Parathyroid adenoma (tissue), 2 donors: ENCODE measurements around the gene TEX22.

ENCODE experiments used
- H2AFZ ChIP-seq: fragments of 300-600 bp; sonication (generic); one replicate; pipeline ENCODE4 v1.7.0; 2017; ENCODE audit warnings: antibody characterized with exemption, mild to moderate bottlenecking
- H3K27ac ChIP-seq: fragments of 300-600 bp; sonication (generic); one replicate; pipeline ENCODE4 v1.7.0; 2017
- H3K27me3 ChIP-seq: fragments of 300-600 bp; sonication (generic); one replicate; pipeline ENCODE4 v1.7.0; 2017; ENCODE audit warnings: low read length; ENCODE audit not compliant: control insufficient read depth, insufficient read depth
- H3K36me3 ChIP-seq: fragments of 300-600 bp; sonication (generic); one replicate; pipeline ENCODE4 v1.7.0; 2017; ENCODE audit warnings: low read length; ENCODE audit not compliant: control insufficient read depth, insufficient read depth
- H3K4me1 ChIP-seq: fragments of 300-600 bp; sonication (generic); one replicate; pipeline ENCODE4 v1.7.0; 2017; ENCODE audit warnings: control low read depth
- H3K4me2 ChIP-seq: fragments of 300-600 bp; sonication (generic); one replicate; pipeline ENCODE4 v1.7.0; 2017; ENCODE audit warnings: low read length
- H3K4me3 ChIP-seq: fragments of 300-600 bp; sonication (generic); one replicate; pipeline ENCODE4 v1.7.0; 2017; ENCODE audit warnings: low read depth, low read length
- H3K79me2 ChIP-seq: fragments of 300-600 bp; sonication (generic); one replicate; pipeline ENCODE4 v1.7.0; 2017; ENCODE audit warnings: control low read depth
- H3K9ac ChIP-seq: fragments of 300-600 bp; sonication (generic); one replicate; pipeline ENCODE4 v1.7.0; 2017; ENCODE audit warnings: mild to moderate bottlenecking
- H3K9me3 ChIP-seq: fragments of 300-600 bp; sonication (generic); one replicate; pipeline ENCODE4 v1.7.0; 2017; ENCODE audit warnings: low read length; ENCODE audit not compliant: control insufficient read depth
- CTCF ChIP-seq: fragments of 300-600 bp; sonication (generic); IDR thresholded peaks from one replicate; pipeline ENCODE4 v1.7.0; 2017; ENCODE audit warnings: antibody characterized with exemption, mild to moderate bottlenecking
- donor health status: primary hyperparathyroidism.

TEX22 gene

GRCh38 chr14:105458010-105458409 is 59.7 kb downstream of the TEX22 start:
- Histone ChIP-seq H3K4me1 (no peaks in the 10 kb centered on the region), H3K79me2 (no peaks in the 10 kb centered on the region), H3K36me3 (no peaks in the 10 kb centered on the region), H3K27me3 (no peaks in the 10 kb centered on the region), H3K27ac (no peak overlapping the region), H3K4me3 (no peak overlapping the region), H2AFZ (no peak overlapping the region), H3K4me2 (no peak overlapping the region), H3K9me3 (no peaks in the 10 kb centered on the region), H3K9ac (no peak overlapping the region)
- TF ChIP-seq CTCF, result no peak

GRCh38 chr14:105458571-105458970 is 60.2 kb downstream of the TEX22 start:
- no peak overlapping the region for H3K4me3 ChIP-seq
- no peak overlapping the region for H3K9ac ChIP-seq
- no peak overlapping the region for H2AFZ ChIP-seq
- H3K9me3 ChIP-seq, result no peaks in the 10 kb centered on the region
- no peaks in the 10 kb centered on the region for H3K79me2 ChIP-seq
- no peaks in the 10 kb centered on the region for H3K36me3 ChIP-seq
- no peaks in the 10 kb centered on the region for H3K27me3 ChIP-seq
- no peak for TF ChIP-seq CTCF
- H3K4me2 ChIP-seq, result no peak overlapping the region
- no peak overlapping the region for H3K27ac ChIP-seq
- no peaks in the 10 kb centered on the region for H3K4me1 ChIP-seq

GRCh38 chr14:105460116-105460515 is 61.8 kb downstream of the TEX22 start:
- no peaks in the 10 kb centered on the region for H3K36me3 ChIP-seq
- no peaks in the 10 kb centered on the region for H3K27me3 ChIP-seq

GRCh38 chr14:105460616-105461015 is 62.3 kb downstream of the TEX22 start:
- H3K4me3 ChIP-seq, result no peak overlapping the region
- H2AFZ ChIP-seq, result no peak overlapping the region
- H3K4me1 ChIP-seq, result no peaks in the 10 kb centered on the region
- H3K36me3 ChIP-seq, result no peaks in the 10 kb centered on the region
- no peaks in the 10 kb centered on the region for H3K27me3 ChIP-seq
- TF ChIP-seq CTCF, result no peak
- H3K9me3 ChIP-seq, result no peaks in the 10 kb centered on the region
- H3K27ac ChIP-seq, result no peak overlapping the region
- H3K79me2 ChIP-seq, result no peaks in the 10 kb centered on the region
- H3K4me2 ChIP-seq, result no peak overlapping the region
- H3K9ac ChIP-seq, result no peak overlapping the region

More at GRCh38 chr14:105460116-105460515, 61.8 kb downstream of the TEX22 start:
- H3K9ac ChIP-seq, result no peak overlapping the region
- H3K27ac ChIP-seq, result no peak overlapping the region
- no peak overlapping the region for H3K4me2 ChIP-seq
- H3K4me3 ChIP-seq, result no peak overlapping the region
- TF ChIP-seq CTCF, result no peak
- no peaks in the 10 kb centered on the region for H3K9me3 ChIP-seq
- H3K79me2 ChIP-seq, result no peaks in the 10 kb centered on the region
- H2AFZ ChIP-seq, result no peak overlapping the region
- H3K4me1 ChIP-seq, result no peaks in the 10 kb centered on the region

GRCh38 chr14:105461903-105462302 is 63.6 kb downstream of the TEX22 start:
- TF ChIP-seq CTCF, result no peak
- Histone ChIP-seq H3K36me3 (no peaks in the 10 kb centered on the region), H2AFZ (no peak overlapping the region), H3K79me2 (no peaks in the 10 kb centered on the region), H3K27me3 (no peaks in the 10 kb centered on the region), H3K9me3 (no peaks in the 10 kb centered on the region), H3K4me1 (no peaks in the 10 kb centered on the region), H3K9ac (no peak overlapping the region), H3K4me2 (no peak overlapping the region), H3K4me3 (no peak overlapping the region), H3K27ac (no peak overlapping the region)
